Osteocyte (in vitro differentiated cells): ENCODE results near the gene SMCO4. TPM values are rescaled to one million over a fixed set of nuclear protein-coding genes. Genes with fewer than 3 reads are reported as not detected.

Experiments used
- DNase-seq: peaks from one replicate; pipeline ENCODE4 v3.0.0; 2021; ENCODE audit warnings: mixed read lengths; ENCODE audit not compliant: unreplicated experiment; ENCODE audit errors: extremely low spot score
- H3K27ac Mint-ChIP-seq: one replicate; pipeline ENCODE4 v1.8.0; 2021; ENCODE audit warnings: mild to moderate bottlenecking, mixed read lengths; ENCODE audit not compliant: unreplicated experiment
- H3K27me3 Mint-ChIP-seq: one replicate; pipeline ENCODE4 v1.8.0; 2021; ENCODE audit warnings: mixed read lengths; ENCODE audit not compliant: unreplicated experiment
- H3K36me3 Mint-ChIP-seq: one replicate; pipeline ENCODE4 v1.8.0; 2021; ENCODE audit warnings: mixed read lengths; ENCODE audit not compliant: unreplicated experiment
- H3K4me1 Mint-ChIP-seq: one replicate; pipeline ENCODE4 v1.8.0; 2021; ENCODE audit warnings: mixed read lengths; ENCODE audit not compliant: unreplicated experiment
- H3K4me3 Mint-ChIP-seq: one replicate; pipeline ENCODE4 v1.8.0; 2021; ENCODE audit warnings: mild to moderate bottlenecking, moderate library complexity, mixed read lengths; ENCODE audit not compliant: unreplicated experiment
- H3K9me3 Mint-ChIP-seq: one replicate; pipeline ENCODE4 v1.8.0; 2021; ENCODE audit warnings: mixed read lengths; ENCODE audit not compliant: unreplicated experiment
- total RNA-seq: library from RNA; stranded (reverse); gene quantifications from 2 replicates; pipeline ENCODE4 v1.2.1, GENCODE V29; 2021
- TF ChIP-seq, protein P1 (sequence below): fragments of 200-600 bp; sonication (generic); IDR thresholded peaks from 2 replicates; pipeline ENCODE4 v1.5.0; 2021; ENCODE audit warnings: antibody characterized with exemption, mild to moderate bottlenecking, moderate library complexity

The SMCO4 gene
- total RNA-seq, 1 donor from 2014 or later, result 14.7 TPM

DNA sequence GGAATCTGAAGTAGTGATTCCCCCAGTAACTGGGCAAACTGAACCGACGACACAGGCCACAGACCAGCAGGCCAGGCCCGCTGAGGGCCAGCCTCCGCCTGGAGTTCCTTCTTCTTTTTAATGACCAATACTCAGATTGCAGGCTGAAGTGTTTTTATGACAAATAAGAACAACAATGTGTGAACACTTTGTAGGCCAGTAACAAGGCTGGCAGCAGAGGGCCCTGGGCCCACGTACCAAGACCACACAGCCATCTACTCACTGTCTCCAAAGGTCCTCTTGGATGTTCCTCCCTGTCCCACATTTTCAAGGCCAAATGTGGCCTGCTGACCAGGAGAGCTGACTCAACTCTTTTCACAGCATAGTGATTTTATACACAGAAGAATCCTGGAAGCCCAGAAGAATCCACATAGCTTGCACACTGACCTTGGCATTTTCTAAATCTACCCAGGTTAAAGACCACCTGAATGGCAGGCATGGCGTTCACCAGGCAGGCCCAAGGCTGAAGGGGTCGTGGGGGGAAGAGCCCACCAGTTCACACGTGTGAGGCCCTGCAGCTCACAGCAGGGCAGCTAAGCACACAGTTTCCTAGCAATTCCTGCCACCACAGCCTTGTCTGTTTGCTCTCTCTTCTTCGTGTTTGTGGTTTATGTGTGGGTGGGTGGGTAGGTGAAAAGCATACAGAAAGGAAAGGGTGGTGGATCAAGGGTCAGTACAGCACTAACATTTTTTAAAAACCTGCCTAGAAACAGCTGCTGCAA, 13.3 kb downstream of the SMCO4 start:
- Mint-ChIP-seq H3K4me1 (peaks cover 38% of the 10 kb centered on the region), H3K27ac (peak overlapping the region; percentile 88), H3K9me3 (no peaks in the 10 kb centered on the region), H3K36me3 (no peaks in the 10 kb centered on the region), H3K27me3 (no peaks in the 10 kb centered on the region), H3K4me3 (no peak overlapping the region)
- DNase-seq, result no peak
- TF ChIP-seq, protein P1, sequence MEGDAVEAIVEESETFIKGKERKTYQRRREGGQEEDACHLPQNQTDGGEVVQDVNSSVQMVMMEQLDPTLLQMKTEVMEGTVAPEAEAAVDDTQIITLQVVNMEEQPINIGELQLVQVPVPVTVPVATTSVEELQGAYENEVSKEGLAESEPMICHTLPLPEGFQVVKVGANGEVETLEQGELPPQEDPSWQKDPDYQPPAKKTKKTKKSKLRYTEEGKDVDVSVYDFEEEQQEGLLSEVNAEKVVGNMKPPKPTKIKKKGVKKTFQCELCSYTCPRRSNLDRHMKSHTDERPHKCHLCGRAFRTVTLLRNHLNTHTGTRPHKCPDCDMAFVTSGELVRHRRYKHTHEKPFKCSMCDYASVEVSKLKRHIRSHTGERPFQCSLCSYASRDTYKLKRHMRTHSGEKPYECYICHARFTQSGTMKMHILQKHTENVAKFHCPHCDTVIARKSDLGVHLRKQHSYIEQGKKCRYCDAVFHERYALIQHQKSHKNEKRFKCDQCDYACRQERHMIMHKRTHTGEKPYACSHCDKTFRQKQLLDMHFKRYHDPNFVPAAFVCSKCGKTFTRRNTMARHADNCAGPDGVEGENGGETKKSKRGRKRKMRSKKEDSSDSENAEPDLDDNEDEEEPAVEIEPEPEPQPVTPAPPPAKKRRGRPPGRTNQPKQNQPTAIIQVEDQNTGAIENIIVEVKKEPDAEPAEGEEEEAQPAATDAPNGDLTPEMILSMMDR, result no peak

DNA sequence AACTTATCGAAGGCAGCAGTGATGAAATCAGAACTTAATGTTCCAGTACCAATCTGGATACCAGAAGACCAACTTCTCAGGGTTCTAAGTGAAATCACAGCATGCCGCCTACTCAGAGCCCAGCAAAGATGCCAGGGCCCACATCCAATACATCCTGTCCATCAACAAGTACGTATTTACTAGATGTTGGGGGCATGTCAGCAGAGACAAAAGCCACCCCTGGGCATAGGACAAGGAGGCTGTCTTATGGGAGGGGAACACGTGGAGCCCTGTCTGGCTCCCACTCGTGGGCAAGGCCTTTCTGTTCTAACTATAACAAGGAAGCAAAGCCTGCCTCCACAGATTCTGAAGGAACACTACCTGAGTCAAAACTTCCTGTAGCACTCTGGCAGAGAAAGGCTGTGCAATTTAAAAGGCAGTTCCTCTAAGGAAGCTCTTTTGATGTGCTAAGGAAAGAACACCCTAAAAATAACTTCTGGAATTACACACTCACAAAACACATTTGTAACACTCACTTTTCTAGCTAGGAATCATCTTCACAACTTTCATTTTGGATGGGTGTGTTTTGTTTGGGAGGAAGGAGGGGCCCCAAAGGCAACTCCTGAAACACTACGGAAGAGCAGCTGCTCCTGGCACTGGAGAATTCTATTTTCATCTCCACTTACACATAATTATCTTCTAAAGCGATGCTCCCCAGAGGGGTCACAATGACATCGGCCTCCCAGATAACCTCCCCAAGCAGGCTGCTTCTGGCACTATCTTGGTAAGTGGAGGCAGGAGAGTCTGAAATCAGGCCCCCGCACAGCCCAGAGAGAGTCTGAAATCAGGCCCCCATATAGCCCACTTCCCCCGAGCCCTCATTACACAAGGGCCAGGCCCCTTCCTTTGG, 14.2 kb downstream of the SMCO4 start:
- Mint-ChIP-seq H3K27me3 (no peaks in the 10 kb centered on the region), H3K27ac (peak overlapping the region; percentile 88), H3K4me3 (no peak overlapping the region), H3K4me1 (peaks cover 47% of the 10 kb centered on the region), H3K9me3 (no peaks in the 10 kb centered on the region), H3K36me3 (no peaks in the 10 kb centered on the region)
- no peak for DNase-seq
- TF ChIP-seq, protein P1, result no peak

DNA sequence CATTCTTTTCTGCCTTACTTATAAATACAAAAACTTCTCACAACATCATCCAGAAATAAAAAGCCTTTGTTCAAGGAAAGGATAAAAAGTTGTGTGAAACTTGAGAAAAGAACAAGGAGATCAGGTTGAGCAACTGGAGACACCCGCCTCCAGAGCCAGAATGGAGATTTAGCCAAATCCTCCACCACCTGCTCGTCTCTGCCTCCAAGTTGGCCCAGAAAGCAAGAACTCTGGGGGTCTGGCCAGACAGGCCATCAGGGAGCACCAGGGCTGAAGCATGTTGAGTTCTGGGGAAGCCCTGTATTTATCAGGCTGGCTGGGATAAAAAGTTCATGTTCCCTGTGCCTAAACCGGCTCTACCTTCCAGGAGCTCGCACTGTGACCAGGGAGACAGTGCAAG, 14.9 kb downstream of the SMCO4 start:
- no peak overlapping the region for H3K27ac Mint-ChIP-seq
- peaks cover 53% of the 10 kb centered on the region for H3K4me1 Mint-ChIP-seq
- no peak overlapping the region for H3K4me3 Mint-ChIP-seq
- H3K27me3 Mint-ChIP-seq, result no peaks in the 10 kb centered on the region
- H3K9me3 Mint-ChIP-seq, result no peaks in the 10 kb centered on the region
- TF ChIP-seq, protein P1, result no peak
- H3K36me3 Mint-ChIP-seq, result no peaks in the 10 kb centered on the region
- DNase-seq, result no peak

DNA sequence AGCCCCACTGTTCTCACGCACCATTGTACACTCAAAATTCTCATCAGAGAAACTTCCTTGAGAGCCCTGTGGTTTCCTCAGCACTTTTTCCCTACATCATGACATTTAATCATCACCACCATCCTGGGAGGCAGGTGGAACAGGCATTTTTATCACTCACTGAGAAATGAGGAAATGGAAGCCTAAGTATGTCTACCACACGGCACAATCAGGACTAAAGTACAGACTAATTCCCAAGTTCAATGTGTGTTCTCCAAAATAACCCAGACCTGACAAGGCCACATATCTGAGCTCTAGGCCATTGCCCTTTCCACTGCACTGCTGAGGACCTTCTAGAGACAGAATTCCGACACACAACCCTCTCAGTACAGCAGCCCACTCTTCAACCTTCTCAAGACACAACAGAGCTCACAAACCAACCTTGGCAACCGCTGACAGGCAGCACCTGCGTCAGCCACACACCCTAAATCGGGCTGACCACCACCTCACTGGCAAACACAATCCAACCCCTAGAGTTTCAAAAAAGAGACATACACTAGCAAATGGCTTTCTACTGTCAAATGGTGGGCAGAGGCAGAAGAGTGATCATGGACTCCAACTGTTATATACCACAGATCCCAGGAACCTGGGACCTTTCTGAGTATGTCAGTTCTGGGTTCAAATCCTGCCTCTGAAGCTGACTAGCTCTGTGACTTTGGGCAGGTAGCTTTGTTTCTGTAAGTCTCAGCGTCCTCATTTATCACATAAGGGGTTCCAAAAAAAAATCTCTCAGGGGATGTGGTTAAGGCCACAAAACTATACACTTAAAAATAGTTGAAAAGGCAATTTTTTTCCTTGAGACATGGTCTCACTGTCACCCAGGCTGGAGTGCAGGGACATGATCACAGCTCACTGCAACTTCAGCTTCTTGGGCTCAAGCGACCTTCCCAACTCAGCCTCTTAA, 16.3 kb downstream of the SMCO4 start:
- Mint-ChIP-seq H3K4me1 (peaks cover 53% of the 10 kb centered on the region), H3K27ac (no peak overlapping the region)

More for the DNA sequence above, 16.3 kb downstream of the SMCO4 start:
- no peaks in the 10 kb centered on the region for H3K36me3 Mint-ChIP-seq
- H3K27me3 Mint-ChIP-seq, result no peaks in the 10 kb centered on the region
- no peaks in the 10 kb centered on the region for H3K9me3 Mint-ChIP-seq
- TF ChIP-seq, protein P1, result no peak
- H3K4me3 Mint-ChIP-seq, result no peak overlapping the region
- DNase-seq, result no peak
